ENCODE data around the gene ANKRD12.

The ANKRD12 gene

GRCh38 chr18:9217743-9218451 lies 81.3 kb downstream of the ANKRD12 start:
- Histone ChIP-seq H3K79me2 (ENCODE audit: insufficient read depth, low read length) (no peaks in the 10 kb centered on the region), H3F3A (ENCODE audit: low read depth) (no peaks in the 10 kb centered on the region), H2AFZ (ENCODE audit: low read length) (no peak overlapping the region), H3K27me3 (ENCODE audit: insufficient read depth, low read length, poor library complexity, severe bottlenecking) (no peaks in the 10 kb centered on the region), H4K20me1 (ENCODE audit: insufficient read depth, low read length, poor library complexity, severe bottlenecking) (no peaks in the 10 kb centered on the region), H3K9ac (ENCODE audit: low read depth, low read length, poor library complexity, severe bottlenecking) (no peak overlapping the region), H3K4me3 (ENCODE audit: low read length, poor library complexity, severe bottlenecking) (no peak overlapping the region), H3K9me2 (replicated peaks; ENCODE audit: low read depth, low read length) (no peaks in the 10 kb centered on the region), H3K4me2 (ENCODE audit: low read depth, low read length, poor library complexity, severe bottlenecking) (no peak overlapping the region), H3K9me3 (ENCODE audit: insufficient read depth, low read depth, low read length) (no peaks in the 10 kb centered on the region), H3K4me1 (ENCODE audit: insufficient read depth, low read length, poor library complexity, severe bottlenecking) (no peaks in the 10 kb centered on the region), H3K36me3 (ENCODE audit: insufficient read depth, low read length) (peaks cover 64% of the 10 kb centered on the region)
- TF ChIP-seq CTCF (conservative IDR thresholded peaks at IDR 0.05; ENCODE audit: low read length) (no peak), EZH2phosphoT487 (IDR thresholded peaks at IDR 0.05; ENCODE audit: borderline replicate concordance) (no peak)

GRCh38 chr18:9221040-9221439 lies 84.5 kb downstream of the ANKRD12 start:
- Histone ChIP-seq H3K9me2 (replicated peaks; ENCODE audit: low read depth, low read length) (no peaks in the 10 kb centered on the region), H3K27me3 (ENCODE audit: insufficient read depth, low read length, poor library complexity, severe bottlenecking) (no peaks in the 10 kb centered on the region), H3K79me2 (ENCODE audit: insufficient read depth, low read length) (no peaks in the 10 kb centered on the region), H3K9ac (ENCODE audit: low read depth, low read length, poor library complexity, severe bottlenecking) (no peak overlapping the region), H3K4me2 (ENCODE audit: low read depth, low read length, poor library complexity, severe bottlenecking) (no peak overlapping the region), H3F3A (ENCODE audit: low read depth) (no peaks in the 10 kb centered on the region), H3K4me3 (ENCODE audit: low read length, poor library complexity, severe bottlenecking) (no peak overlapping the region), H3K4me1 (ENCODE audit: insufficient read depth, low read length, poor library complexity, severe bottlenecking) (no peaks in the 10 kb centered on the region), H3K36me3 (ENCODE audit: insufficient read depth, low read length) (peaks cover 45% of the 10 kb centered on the region), H2AFZ (ENCODE audit: low read length) (no peak overlapping the region), H3K9me3 (ENCODE audit: insufficient read depth, low read depth, low read length) (no peaks in the 10 kb centered on the region), H4K20me1 (ENCODE audit: insufficient read depth, low read length, poor library complexity, severe bottlenecking) (no peaks in the 10 kb centered on the region)
- TF ChIP-seq EZH2phosphoT487 (IDR thresholded peaks at IDR 0.05; ENCODE audit: borderline replicate concordance) (no peak), CTCF (conservative IDR thresholded peaks at IDR 0.05; ENCODE audit: low read length) (no peak)

- H3K36me3 ChIP-seq (ENCODE audit: insufficient read depth, low read length): peaks cover 41% of the 10 kb centered on the region
- no peaks in the 10 kb centered on the region for H3K27me3 ChIP-seq (ENCODE audit: insufficient read depth, low read length, poor library complexity, severe bottlenecking)
- H3K4me3 ChIP-seq (ENCODE audit: low read length, poor library complexity, severe bottlenecking): no peak overlapping the region
- H3K79me2 ChIP-seq (ENCODE audit: insufficient read depth, low read length): no peaks in the 10 kb centered on the region
- H3F3A ChIP-seq (ENCODE audit: low read depth): no peaks in the 10 kb centered on the region
- no peak overlapping the region for H3K9ac ChIP-seq (ENCODE audit: low read depth, low read length, poor library complexity, severe bottlenecking)
- no peak overlapping the region for H2AFZ ChIP-seq (ENCODE audit: low read length)
- no peaks in the 10 kb centered on the region for H3K9me2 ChIP-seq (replicated peaks; ENCODE audit: low read depth, low read length)
- no peak overlapping the region for H3K4me2 ChIP-seq (ENCODE audit: low read depth, low read length, poor library complexity, severe bottlenecking)
- no peaks in the 10 kb centered on the region for H3K9me3 ChIP-seq (ENCODE audit: insufficient read depth, low read depth, low read length)
- TF ChIP-seq EZH2phosphoT487 (IDR thresholded peaks at IDR 0.05; ENCODE audit: borderline replicate concordance): no peak
- no peak for TF ChIP-seq CTCF (conservative IDR thresholded peaks at IDR 0.05; ENCODE audit: low read length)
- no peaks in the 10 kb centered on the region for H4K20me1 ChIP-seq (ENCODE audit: insufficient read depth, low read length, poor library complexity, severe bottlenecking)
- H3K4me1 ChIP-seq (ENCODE audit: insufficient read depth, low read length, poor library complexity, severe bottlenecking): no peaks in the 10 kb centered on the region
These were observed 85.1 kb downstream of the ANKRD12 start for GRCh38 chr18:9221661-9222060.

Data from Loucy (cell line).